PC-9 (cell line): ENCODE results near the gene LCA5.
"Not testable (repeated sequence)": the region's sequence is repeated elsewhere in the genome, so short reads cannot be mapped to it uniquely, and the experiment has no call there.

Experiments
- EZH2 ChIP-seq: fragments of 200-600 bp; sonication (generic); IDR thresholded peaks from 2 replicates; pipeline ENCODE4 v1.8.0; 2017; ENCODE audit warnings: antibody characterized with exemption, low read depth
- TF ChIP-seq, protein P1 (sequence below): fragments of 200-600 bp; sonication (generic); conservative IDR thresholded peaks from 2 replicates; pipeline ENCODE4 v1.6.1; 2017; ENCODE audit warnings: mixed run types, antibody characterized with exemption, mild to moderate bottlenecking, moderate library complexity

DNA sequence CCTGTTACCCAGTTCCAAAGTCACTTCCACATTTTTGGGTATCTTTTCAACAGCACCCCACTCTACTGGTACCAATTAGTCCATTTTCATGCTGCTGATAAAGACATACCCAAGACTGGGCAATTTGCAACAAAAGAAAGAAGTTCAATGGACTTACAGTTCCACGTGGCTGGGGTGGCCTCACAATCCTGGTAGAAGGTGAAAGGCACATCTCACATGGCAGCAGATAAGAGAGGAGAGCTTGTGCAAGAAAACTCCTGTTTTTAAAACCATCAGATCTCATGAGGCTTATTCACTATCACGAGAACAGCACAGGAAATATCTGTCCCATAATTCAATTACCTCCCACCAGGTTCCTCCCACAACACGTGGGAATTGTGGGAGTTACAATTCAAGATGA is 93.4 kb downstream of the LCA5 start:
- TF ChIP-seq, protein P1, sequence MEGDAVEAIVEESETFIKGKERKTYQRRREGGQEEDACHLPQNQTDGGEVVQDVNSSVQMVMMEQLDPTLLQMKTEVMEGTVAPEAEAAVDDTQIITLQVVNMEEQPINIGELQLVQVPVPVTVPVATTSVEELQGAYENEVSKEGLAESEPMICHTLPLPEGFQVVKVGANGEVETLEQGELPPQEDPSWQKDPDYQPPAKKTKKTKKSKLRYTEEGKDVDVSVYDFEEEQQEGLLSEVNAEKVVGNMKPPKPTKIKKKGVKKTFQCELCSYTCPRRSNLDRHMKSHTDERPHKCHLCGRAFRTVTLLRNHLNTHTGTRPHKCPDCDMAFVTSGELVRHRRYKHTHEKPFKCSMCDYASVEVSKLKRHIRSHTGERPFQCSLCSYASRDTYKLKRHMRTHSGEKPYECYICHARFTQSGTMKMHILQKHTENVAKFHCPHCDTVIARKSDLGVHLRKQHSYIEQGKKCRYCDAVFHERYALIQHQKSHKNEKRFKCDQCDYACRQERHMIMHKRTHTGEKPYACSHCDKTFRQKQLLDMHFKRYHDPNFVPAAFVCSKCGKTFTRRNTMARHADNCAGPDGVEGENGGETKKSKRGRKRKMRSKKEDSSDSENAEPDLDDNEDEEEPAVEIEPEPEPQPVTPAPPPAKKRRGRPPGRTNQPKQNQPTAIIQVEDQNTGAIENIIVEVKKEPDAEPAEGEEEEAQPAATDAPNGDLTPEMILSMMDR: not testable (repeated sequence)
- TF ChIP-seq EZH2: not testable (repeated sequence)
